Body of pancreas (tissue), 4 donors: ENCODE data around the gene BATF2. TPM values are rescaled to one million over a fixed set of nuclear protein-coding genes. Genes with fewer than 3 reads are reported as not detected.
"Not testable (repeated sequence)": the region's sequence is repeated elsewhere in the genome, so short reads cannot be mapped to it uniquely, and the experiment has no call there.

Experiments
- ATAC-seq: fragments of 150-250 bp; one replicate; pipeline ENCODE4 v1.9.1; 2016
- DNase-seq, 4 donors: peaks; one replicate each; pipeline ENCODE4 v3.0.0-alpha.2; 2019
- H3K27ac ChIP-seq, 4 donors: fragments of 200-600 bp; sonication (generic); 1 replicate in 3 of 4; 2 replicates in 1 of 4; pipeline versions ENCODE4 v1.5.1 to v1.6.1; 2016 to 2019; ENCODE audit warnings: mild to moderate bottlenecking in 1 of 4, mixed read lengths in 1 of 4, moderate library complexity in 1 of 4
- H3K27me3 ChIP-seq, 2 donors: fragments of 200-600 bp; sonication (generic); one replicate each; pipeline ENCODE4 v1.6.0; 2016; ENCODE audit warnings: mild to moderate bottlenecking in 1 of 2
- H3K36me3 ChIP-seq, 2 donors: fragments of 200-600 bp; sonication (generic); replicated peaks in 1 of 2; 2 replicates each; pipeline ENCODE4 v1.5.1; 2016; ENCODE audit warnings: low read depth in 2 of 2; ENCODE audit not compliant: insufficient read depth in 1 of 2
- H3K4me1 ChIP-seq: fragments of 200-600 bp; sonication (generic); one replicate; pipeline ENCODE4 v1.6.0; 2016
- H3K4me3 ChIP-seq, 2 donors: fragments of 200-600 bp; sonication (generic); 1 replicate in 1 of 2; 2 replicates in 1 of 2; pipeline ENCODE4 v1.5.1; 2016 to 2019
- H3K9me3 ChIP-seq, 3 donors: fragments of 200-600 bp; sonication (generic); 1 replicate in 2 of 3; 2 replicates in 1 of 3; pipeline ENCODE4 v1.5.1; 2016
- CTCF ChIP-seq, 7 experiments: fragments of 450-650 bp in 4 of 7; fragments of 200-600 bp in 3 of 7; sonication (generic) in 3 of 7; IDR thresholded peaks; one replicate each; pipeline ENCODE4 v1.5.1; 2016 to 2019; ENCODE audit warnings: antibody characterized with exemption in 7 of 7
- POLR2A ChIP-seq, 3 donors: fragments of 450-650 bp; IDR thresholded peaks; one replicate each; pipeline ENCODE4 v1.6.1; 2016; ENCODE audit warnings: antibody characterized with exemption in 3 of 3, mild to moderate bottlenecking in 2 of 3
- WGBS, 2 donors: methylation state at CpG; one replicate each; pipeline ENCODE4 v1.1.5; 2017; 5-methylcytosine and 5-hydroxymethylcytosine counted together
- intact Hi-C: fragments of 100-400 bp; cut with DNase I; formaldehyde crosslinking; loops from one replicate; pipeline ENCODE4 v1.15.1; 2023
- total RNA-seq, 2 donors: library from RNA; depleted of rRNA; stranded (reverse); fragments of >200 nt; gene quantifications; one replicate each; pipeline ENCODE4 v1.1.0, GENCODE V29; 2016

Gene BATF2
- total RNA-seq, 2 donors from 2014 or later = 2.3 to 20.8 TPM

GRCh38 chr11:65008873-65009272, 12.1 kb upstream of the BATF2 start:
- ATAC-seq (no peak), DNase-seq (no peak)
- WGBS, 2 donors = 73 to 86% methylated on average over 2 of the region's 2 CpGs
- TF ChIP-seq CTCF (IDR thresholded peaks at IDR 0.05) = no peak
- no peak for TF ChIP-seq POLR2A (IDR thresholded peaks at IDR 0.05)
- Histone ChIP-seq H3K27ac (no peak overlapping the region), H3K9me3 (no peaks in the 10 kb centered on the region), H3K27me3 (no peaks in the 10 kb centered on the region), H3K36me3 (no peaks in the 10 kb centered on the region), H3K4me1 (peaks cover 10% of the 10 kb centered on the region), H3K4me3 (no peak overlapping the region)
- intact Hi-C loops = loop anchor here (10.0 kb wide), 1 partner anchor 104 kb away; no protein-coding TSS in a partner anchor

- Histone ChIP-seq H3K27me3 (no peaks in the 10 kb centered on the region), H3K9me3 (no peaks in the 10 kb centered on the region), H3K4me3 (no peak overlapping the region), H3K36me3 (no peaks in the 10 kb centered on the region), H3K4me1 (peaks cover 5% of the 10 kb centered on the region), H3K27ac (no peak overlapping the region)
- 63 to 68% methylated on average over 7 of the region's 7 CpGs for WGBS, 2 donors
- no peak for TF ChIP-seq POLR2A (IDR thresholded peaks at IDR 0.05)
- no peak for TF ChIP-seq CTCF (IDR thresholded peaks at IDR 0.05)
- DNase-seq (no peak), ATAC-seq (no peak)
- intact Hi-C loops = loop anchor here (10.0 kb wide), 1 partner anchor 103 kb away; no protein-coding TSS in a partner anchor
Measured at GRCh38 chr11:65008016-65008415, 11.2 kb upstream of the BATF2 start.

- H3K4me3 ChIP-seq, H3K27me3 ChIP-seq, H3K36me3 ChIP-seq, H3K4me1 ChIP-seq, ATAC-seq, DNase-seq, H3K27ac ChIP-seq, H3K9me3 ChIP-seq: not testable (repeated sequence)
- 60 to 65% methylated on average over 3 of the region's 3 CpGs for WGBS, 2 donors
- intact Hi-C loops = loop anchor here (10.0 kb wide), 1 partner anchor 99 kb away; no protein-coding TSS in a partner anchor
Measured at GRCh38 chr11:65003968-65004367, 7.2 kb upstream of the BATF2 start.

GRCh38 chr11:65003282-65003681, 6.5 kb upstream of the BATF2 start:
- Histone ChIP-seq H3K9me3 (no peaks in the 10 kb centered on the region), H3K4me3 (no peak overlapping the region), H3K4me1 (peaks cover 15% of the 10 kb centered on the region), H3K27me3 (no peaks in the 10 kb centered on the region), H3K36me3 (no peaks in the 10 kb centered on the region), H3K27ac (no peak overlapping the region)
- no peak for ATAC-seq
- TF ChIP-seq POLR2A (IDR thresholded peaks at IDR 0.05) (no peak), CTCF (IDR thresholded peaks at IDR 0.05) (no peak)
- intact Hi-C loops = loop anchor here (10.0 kb wide), 1 partner anchor 98 kb away; no protein-coding TSS in a partner anchor
- DNase-seq = no peak
- WGBS, 2 donors = 84 to 90% methylated on average over 5 to 7 of the region's 7 CpGs

- TF ChIP-seq CTCF (IDR thresholded peaks at IDR 0.05) = no peak
- TF ChIP-seq POLR2A (IDR thresholded peaks at IDR 0.05) = no peak
- no peaks in the 10 kb centered on the region for H3K9me3 ChIP-seq
- no peaks in the 10 kb centered on the region for H3K36me3 ChIP-seq
- 82 to 84% methylated on average over 5 of the region's 5 CpGs for WGBS, 2 donors
- H3K27me3 ChIP-seq = no peaks in the 10 kb centered on the region
- H3K27ac ChIP-seq = no peak overlapping the region
- DNase-seq = no peak
- H3K4me1 ChIP-seq = peaks cover 19% of the 10 kb centered on the region
- intact Hi-C loops = loop anchor here (10.0 kb wide), 1 partner anchor 98 kb away; no protein-coding TSS in a partner anchor
- no peak overlapping the region for H3K4me3 ChIP-seq
- ATAC-seq = no peak
Measured at GRCh38 chr11:65002706-65003105, 5.9 kb upstream of the BATF2 start.
